22Rv1 (cell line): Measurements from ENCODE around the gene INSYN1.
"Not testable (repeated sequence)": the region's sequence is repeated elsewhere in the genome, so short reads cannot be mapped to it uniquely, and the experiment has no call there.

ENCODE experiments used
- H3K27ac ChIP-seq: fragments of 450-650 bp; 2 replicates; pipeline ENCODE4 v1.5.1; 2017
- ZFX ChIP-seq: fragments of 450-650 bp; IDR thresholded peaks from 2 replicates; pipeline ENCODE4 v1.6.1; 2017; ENCODE audit warnings: antibody characterized with exemption, borderline replicate concordance
- TF ChIP-seq, protein P1 (sequence below): fragments of 450-650 bp; IDR thresholded peaks from 2 replicates; pipeline ENCODE4 v1.5.1; 2017; ENCODE audit warnings: mild to moderate bottlenecking

INSYN1 gene

GRCh38 chr15:73746261-73746660 lies 6.9 kb downstream of the INSYN1 start:
- TF ChIP-seq, protein P1, sequence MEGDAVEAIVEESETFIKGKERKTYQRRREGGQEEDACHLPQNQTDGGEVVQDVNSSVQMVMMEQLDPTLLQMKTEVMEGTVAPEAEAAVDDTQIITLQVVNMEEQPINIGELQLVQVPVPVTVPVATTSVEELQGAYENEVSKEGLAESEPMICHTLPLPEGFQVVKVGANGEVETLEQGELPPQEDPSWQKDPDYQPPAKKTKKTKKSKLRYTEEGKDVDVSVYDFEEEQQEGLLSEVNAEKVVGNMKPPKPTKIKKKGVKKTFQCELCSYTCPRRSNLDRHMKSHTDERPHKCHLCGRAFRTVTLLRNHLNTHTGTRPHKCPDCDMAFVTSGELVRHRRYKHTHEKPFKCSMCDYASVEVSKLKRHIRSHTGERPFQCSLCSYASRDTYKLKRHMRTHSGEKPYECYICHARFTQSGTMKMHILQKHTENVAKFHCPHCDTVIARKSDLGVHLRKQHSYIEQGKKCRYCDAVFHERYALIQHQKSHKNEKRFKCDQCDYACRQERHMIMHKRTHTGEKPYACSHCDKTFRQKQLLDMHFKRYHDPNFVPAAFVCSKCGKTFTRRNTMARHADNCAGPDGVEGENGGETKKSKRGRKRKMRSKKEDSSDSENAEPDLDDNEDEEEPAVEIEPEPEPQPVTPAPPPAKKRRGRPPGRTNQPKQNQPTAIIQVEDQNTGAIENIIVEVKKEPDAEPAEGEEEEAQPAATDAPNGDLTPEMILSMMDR, result no peak
- TF ChIP-seq ZFX, result no peak

GRCh38 chr15:73745073-73745472 lies 8.1 kb downstream of the INSYN1 start:
- no peak overlapping the region for H3K27ac ChIP-seq
- TF ChIP-seq ZFX, result no peak
- TF ChIP-seq, protein P1, result no peak

More at GRCh38 chr15:73746261-73746660, 6.9 kb downstream of the INSYN1 start:
- no peak overlapping the region for H3K27ac ChIP-seq

GRCh38 chr15:73744293-73744692 lies 8.9 kb downstream of the INSYN1 start:
- TF ChIP-seq, protein P1, result no peak
- no peak for TF ChIP-seq ZFX
- H3K27ac ChIP-seq, result no peak overlapping the region

DNA sequence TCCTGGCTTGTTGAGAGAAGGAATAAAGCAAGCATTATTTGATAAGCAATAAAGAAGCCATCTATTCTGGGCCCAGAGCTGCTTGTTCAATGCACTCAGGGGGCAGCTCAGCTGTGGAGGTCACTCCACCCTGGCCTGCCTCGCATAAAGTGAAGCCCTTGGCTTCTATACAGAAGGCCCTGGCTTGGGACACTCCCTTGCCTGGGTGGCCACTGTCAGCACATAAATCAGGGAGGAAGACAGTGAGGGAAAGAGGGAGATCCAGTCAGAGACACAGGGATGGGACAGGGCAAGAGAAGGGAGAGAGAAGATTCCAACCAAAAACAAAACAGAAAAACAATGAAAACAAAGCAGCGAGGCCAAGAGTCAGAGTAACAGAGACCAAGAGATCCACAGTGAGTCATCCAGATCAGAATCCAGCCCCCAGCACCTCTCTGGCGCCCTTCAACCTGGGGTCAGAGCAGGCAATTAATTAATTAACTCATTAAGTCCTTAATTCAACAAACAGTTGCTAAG lies 11.8 kb downstream of the INSYN1 start:
- TF ChIP-seq ZFX, result no peak
- H3K27ac ChIP-seq, result no peak overlapping the region

GRCh38 chr15:73740152-73741048 lies 12.8 kb downstream of the INSYN1 start:
- TF ChIP-seq, protein P1, result no peak
- TF ChIP-seq ZFX, result no peak
- H3K27ac ChIP-seq, result no peak overlapping the region

GRCh38 chr15:73737535-73737934 lies 15.6 kb downstream of the INSYN1 start:
- no peak overlapping the region for H3K27ac ChIP-seq

DNA sequence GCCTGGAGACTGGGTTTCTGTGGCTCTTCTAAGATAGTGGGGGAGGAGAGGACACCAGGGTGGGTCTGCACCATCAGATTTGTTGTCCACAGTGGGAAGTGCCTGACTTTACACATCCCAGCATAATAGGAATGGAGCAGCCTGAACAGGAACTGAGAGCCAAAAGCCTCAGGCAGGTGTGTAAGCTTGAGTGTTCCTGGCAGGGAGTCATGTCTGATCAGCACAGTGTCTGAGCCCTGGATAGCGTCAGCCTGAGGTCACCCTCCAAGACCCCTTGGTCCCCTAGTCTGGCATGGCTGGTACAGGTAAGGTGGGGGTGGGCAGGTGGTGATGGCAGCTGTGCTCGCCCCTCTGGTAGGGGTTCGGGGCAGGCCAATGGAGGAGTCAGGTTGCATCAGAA lies 20.2 kb downstream of the INSYN1 start:
- H3K27ac ChIP-seq, result no peak overlapping the region
- TF ChIP-seq, protein P1, result no peak
- no peak for TF ChIP-seq ZFX

More at GRCh38 chr15:73737535-73737934, 15.6 kb downstream of the INSYN1 start:
- TF ChIP-seq ZFX, result no peak
- TF ChIP-seq, protein P1, result no peak

- not testable (repeated sequence) for H3K27ac ChIP-seq
These were observed 21.1 kb downstream of the INSYN1 start for GRCh38 chr15:73732051-73732450.
